RWPE1 (cell line): ENCODE measurements around the gene FRYL.
"Not testable (repeated sequence)": the region's sequence is repeated elsewhere in the genome, so short reads cannot be mapped to it uniquely, and the experiment has no call there.

Source experiments
- CTCF ChIA-PET: fragments of 350-600 bp; sonication (Branson Sonifier 250); formaldehyde crosslinking; extraction: SDS; loops from one replicate; lab custom pipeline; 2021; lab: Yijun Ruan, JAX
- POLR2A ChIA-PET: fragments of 400-600 bp; formaldehyde crosslinking; extraction: SDS; loops from one replicate; lab custom pipeline; 2020; ENCODE audit warnings: antibody characterized with exemption; ENCODE audit not compliant: low non-redundant PET; lab: Yijun Ruan, JAX
- DNase-seq: peaks from one replicate; pipeline ENCODE4 v3.0.0; 2012; ENCODE audit warnings: low spot score
- H3K27ac ChIP-seq: fragments of 450-650 bp; 2 replicates; pipeline ENCODE4 v1.5.1; 2017
- TF ChIP-seq, protein P1 (sequence below): fragments of 450-650 bp; conservative IDR thresholded peaks from 2 replicates; pipeline ENCODE4 v1.5.1; 2017; ENCODE audit warnings: low read depth, mild to moderate bottlenecking

Gene FRYL

DNA sequence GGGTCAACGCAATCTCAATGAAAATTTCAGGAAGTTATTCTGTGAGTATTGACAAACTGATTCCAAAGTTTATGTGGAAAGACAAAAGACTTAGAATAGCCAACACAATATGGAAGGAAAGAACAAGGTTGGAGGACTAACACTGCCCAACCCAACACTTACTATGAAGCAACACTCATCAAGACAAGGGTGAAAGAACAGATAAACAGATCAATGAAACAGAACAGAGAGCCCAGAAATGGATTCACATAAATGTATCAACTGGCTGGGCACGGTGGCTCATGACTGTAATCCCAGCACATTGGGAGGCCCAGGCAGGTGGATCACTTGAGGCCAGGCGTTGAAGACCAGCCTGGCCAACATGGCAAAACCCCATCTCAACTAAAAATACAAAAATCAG, 41.2 kb downstream of the FRYL start:
- no peak overlapping the region for H3K27ac ChIP-seq
- CTCF ChIA-PET: no interaction called here
- POLR2A ChIA-PET: no interaction called here
- TF ChIP-seq, protein P1, sequence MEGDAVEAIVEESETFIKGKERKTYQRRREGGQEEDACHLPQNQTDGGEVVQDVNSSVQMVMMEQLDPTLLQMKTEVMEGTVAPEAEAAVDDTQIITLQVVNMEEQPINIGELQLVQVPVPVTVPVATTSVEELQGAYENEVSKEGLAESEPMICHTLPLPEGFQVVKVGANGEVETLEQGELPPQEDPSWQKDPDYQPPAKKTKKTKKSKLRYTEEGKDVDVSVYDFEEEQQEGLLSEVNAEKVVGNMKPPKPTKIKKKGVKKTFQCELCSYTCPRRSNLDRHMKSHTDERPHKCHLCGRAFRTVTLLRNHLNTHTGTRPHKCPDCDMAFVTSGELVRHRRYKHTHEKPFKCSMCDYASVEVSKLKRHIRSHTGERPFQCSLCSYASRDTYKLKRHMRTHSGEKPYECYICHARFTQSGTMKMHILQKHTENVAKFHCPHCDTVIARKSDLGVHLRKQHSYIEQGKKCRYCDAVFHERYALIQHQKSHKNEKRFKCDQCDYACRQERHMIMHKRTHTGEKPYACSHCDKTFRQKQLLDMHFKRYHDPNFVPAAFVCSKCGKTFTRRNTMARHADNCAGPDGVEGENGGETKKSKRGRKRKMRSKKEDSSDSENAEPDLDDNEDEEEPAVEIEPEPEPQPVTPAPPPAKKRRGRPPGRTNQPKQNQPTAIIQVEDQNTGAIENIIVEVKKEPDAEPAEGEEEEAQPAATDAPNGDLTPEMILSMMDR: no peak
- no peak for DNase-seq

DNA sequence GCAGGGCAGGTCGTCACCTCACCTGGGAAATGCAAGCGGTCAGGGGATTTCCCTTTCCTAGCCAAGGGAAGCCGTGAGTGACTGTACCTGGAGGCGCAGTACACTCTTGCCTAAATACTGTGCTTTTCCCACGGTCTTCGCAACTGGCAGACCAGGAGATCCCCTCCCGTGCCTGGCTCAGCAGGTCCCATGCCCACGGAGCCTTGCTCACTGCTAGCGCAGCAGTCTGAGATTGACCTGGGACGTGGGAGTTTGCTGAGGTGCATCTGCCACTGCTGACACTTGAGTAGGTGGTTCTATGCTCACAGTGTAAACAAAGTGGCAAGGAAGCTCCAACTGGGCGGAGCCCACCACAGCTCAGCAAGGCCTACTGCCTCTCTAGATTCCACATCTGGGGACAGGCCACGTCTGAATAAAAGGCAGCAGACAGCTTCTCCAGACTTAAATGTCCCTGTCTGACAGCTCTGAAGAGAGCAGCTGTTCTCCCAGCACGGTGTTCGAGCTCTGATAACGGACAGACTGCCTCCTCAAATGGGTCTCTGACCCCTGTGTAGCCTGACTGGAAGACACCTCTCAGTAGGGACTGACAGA, 51.1 kb downstream of the FRYL start:
- CTCF ChIA-PET, DNase-seq, POLR2A ChIA-PET, H3K27ac ChIP-seq: not testable (repeated sequence)

DNA sequence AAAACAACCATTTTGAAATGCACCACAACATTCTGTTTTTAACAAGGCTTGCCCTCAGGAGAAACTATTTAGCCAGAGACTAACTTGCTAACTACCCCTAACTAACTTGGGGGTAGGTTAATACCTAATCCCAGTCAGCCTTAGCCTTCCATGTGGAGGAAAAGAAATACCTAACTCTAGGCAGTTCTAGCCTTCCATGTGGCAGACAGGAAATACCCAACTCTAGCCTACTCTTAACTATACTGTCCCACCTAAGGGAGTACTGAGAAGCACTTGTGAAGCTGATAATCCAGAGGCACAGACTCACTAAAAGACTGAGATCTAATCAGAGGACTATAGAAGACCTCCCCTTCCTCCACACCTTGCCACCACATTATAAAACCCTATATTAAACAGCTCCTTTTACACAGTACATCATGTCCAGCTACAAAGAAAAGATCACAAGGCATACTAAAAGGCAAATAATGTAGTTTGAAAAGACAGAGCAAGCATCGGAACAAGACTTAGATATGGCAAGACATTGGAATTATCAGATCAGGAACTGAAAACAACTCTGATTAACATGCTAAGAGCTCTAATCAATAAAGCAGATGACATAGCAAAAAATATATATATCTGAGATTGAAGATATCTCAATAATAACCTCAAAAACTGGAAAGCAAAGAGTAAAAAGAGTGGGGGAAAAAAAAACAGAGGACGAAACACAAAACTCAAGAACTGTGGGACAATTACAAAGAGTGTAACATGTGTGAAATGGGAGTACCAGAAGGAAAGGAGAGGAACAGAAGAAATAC, 52.2 kb downstream of the FRYL start:
- no peak for DNase-seq
- POLR2A ChIA-PET: no interaction called here
- no peak overlapping the region for H3K27ac ChIP-seq
- CTCF ChIA-PET: no interaction called here
- TF ChIP-seq, protein P1: no peak

DNA sequence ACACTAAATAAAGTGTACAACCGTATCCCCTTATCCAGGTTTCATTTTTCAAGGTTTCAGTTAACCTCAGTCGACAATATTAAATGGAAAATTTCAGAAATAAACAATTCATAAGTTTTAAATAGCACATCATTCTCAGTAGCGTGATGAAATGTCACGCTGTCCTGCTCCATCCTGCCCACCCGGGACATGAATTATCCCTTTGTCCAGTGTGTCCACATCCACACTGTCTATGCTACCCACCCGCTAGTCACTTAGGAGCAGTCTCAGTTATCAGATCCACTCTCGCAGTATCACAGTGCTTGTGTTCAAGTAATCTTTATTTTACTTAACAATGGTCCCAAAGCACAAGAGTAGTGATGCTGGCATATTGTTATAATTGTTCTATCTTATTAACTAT, 54.7 kb downstream of the FRYL start:
- DNase-seq: no peak
- ChIA-PET POLR2A (no interaction called here), CTCF (interaction anchor here (0.6 kb wide), 1 partner anchor 8 kb away, joined by 4 read pairs; no protein-coding TSS in a partner anchor)
- TF ChIP-seq, protein P1: no peak
- H3K27ac ChIP-seq: no peak overlapping the region

DNA sequence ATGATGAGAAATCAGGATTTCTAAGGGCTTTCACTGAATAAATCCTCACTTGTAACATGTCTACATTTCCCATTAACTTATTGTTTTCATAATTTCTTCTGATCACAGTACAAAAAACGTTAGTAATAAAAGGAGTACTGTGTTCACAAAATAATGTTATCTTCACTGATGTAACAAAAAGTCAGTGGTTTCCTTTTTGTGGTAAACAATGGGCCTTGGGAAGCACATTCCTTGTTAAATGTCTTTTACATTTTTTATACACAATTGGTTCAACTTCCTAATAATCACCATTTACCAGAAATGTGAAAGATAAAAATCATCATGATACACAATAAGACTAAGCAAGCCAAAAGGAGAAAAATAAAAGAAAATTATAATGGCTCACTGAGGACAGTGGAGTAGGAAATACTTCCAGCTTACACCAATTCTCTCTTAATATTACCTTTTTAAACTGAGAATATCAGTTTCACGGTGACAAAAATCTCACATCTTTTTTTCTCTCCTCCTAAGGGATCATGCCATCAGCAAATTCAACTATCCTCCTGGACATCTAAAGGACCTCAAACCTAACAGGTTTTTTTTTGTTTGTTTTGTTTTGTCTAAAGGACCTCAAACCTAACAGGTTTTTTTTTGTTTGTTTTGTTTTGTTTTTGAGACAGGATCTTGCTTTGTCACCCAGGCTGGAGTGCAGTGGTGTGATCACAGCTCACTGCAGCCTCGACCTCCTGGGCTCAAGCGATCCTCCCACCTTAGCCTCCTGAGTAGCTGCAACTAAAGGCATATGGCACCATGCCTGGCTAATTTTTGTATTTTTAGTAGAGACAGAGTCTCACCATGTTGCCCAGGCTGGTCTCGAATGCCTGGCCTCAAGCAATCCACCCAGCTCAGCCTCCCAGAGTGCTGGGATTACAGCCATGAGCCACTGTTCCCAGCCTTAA, 57.3 kb downstream of the FRYL start:
- no peak for DNase-seq

DNA sequence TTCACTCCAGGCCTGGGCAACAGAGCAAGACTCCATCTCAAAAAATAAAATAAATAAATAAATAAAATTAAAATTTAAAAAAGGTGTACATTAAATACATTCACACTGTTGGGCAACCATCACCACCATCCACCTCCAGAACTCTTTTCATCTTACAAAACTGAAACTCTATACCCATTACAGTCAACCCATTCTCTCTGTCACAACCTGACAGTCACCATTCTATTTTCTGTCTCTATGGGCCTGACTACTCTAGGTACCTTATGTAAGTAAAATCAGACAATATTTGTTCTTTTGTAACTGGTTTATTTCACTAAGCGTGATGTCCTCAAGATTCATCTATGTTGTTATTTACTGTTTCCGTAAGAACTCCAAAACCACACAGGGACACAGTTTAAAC, 59.6 kb downstream of the FRYL start:
- CTCF ChIA-PET: no interaction called here

More for the DNA sequence above, 57.3 kb downstream of the FRYL start:
- peak overlapping the region; percentile 39; the same call in 1 of the 2 replicates for H3K27ac ChIP-seq
- ChIA-PET POLR2A (no interaction called here), CTCF (no interaction called here)
- TF ChIP-seq, protein P1: no peak

More for the DNA sequence above, 59.6 kb downstream of the FRYL start:
- TF ChIP-seq, protein P1: no peak
- POLR2A ChIA-PET: no interaction called here
- H3K27ac ChIP-seq: no peak overlapping the region
- no peak for DNase-seq
